Upper lobe of right lung (tissue), 1 donor: Measurements from ENCODE around the gene PAN3. TPM values are rescaled to one million over a fixed set of nuclear protein-coding genes. Genes with fewer than 3 reads are reported as not detected.

Source experiments
- ATAC-seq: fragments of 200-7000 bp; cut with Tn5 transposase; one replicate; pipeline ENCODE4 v1.9.1; 2020; ENCODE audit warnings: mild to moderate bottlenecking, moderate library complexity
- DNase-seq: peaks from one replicate; pipeline ENCODE4 v3.0.0-alpha.2; 2020
- H3K27ac ChIP-seq: fragments of 200-600 bp; one replicate; pipeline ENCODE4 v1.8.0; 2022
- H3K27me3 ChIP-seq: fragments of 200-600 bp; one replicate; pipeline ENCODE4 v1.8.0; 2022; ENCODE audit warnings: mild to moderate bottlenecking
- H3K36me3 ChIP-seq: fragments of 200-600 bp; one replicate; pipeline ENCODE4 v1.8.0; 2022
- H3K4me1 ChIP-seq: fragments of 200-600 bp; one replicate; pipeline ENCODE4 v1.8.0; 2022
- H3K4me3 ChIP-seq: fragments of 200-600 bp; one replicate; pipeline ENCODE4 v1.8.0; 2022; ENCODE audit warnings: mild to moderate bottlenecking
- H3K9me3 ChIP-seq: fragments of 200-600 bp; one replicate; pipeline ENCODE4 v1.8.0; 2022
- intact Hi-C: fragments of 100-400 bp; cut with DNase I; formaldehyde crosslinking; loops from one replicate; pipeline ENCODE4 v1.11.0; 2022
- total RNA-seq: library from RNA; stranded (reverse); fragmentation: NEBNext Ultra II Directional; extraction: Animal tissue kit (Norgen Biotek cat#: 25700); gene quantifications from one replicate; pipeline ENCODE4 v1.2.1, GENCODE V29; 2021
- TF ChIP-seq, protein P1 (sequence below): fragments of 200-600 bp; IDR thresholded peaks from one replicate; pipeline ENCODE4 v1.8.0; 2022; ENCODE audit warnings: antibody characterized with exemption
- donor health status: DM: no; HTN: yes; CAD: no; lungs with severe emphysema.

Gene PAN3
- total RNA-seq, 1 donor from 2014 or later = 34.3 TPM

DNA sequence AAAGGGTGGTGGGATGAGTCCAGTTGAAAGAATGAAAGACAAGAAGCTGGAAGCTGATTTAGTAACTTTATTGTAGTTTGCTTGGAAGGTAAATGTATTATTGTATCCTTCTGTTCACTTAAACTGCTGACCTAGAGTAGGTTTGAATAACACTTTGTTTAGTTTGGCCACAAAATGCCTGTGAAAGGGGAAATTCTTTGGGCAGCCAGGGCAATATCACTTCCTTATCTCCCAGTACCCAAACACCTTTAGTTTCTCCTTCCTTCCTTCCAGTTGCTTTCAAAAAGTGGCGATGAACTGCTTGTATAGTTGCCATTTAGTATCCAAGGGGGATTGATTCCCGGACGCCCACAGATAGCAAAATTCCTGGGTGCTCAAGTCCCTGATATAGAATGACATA is 120.1 kb downstream of the PAN3 start:
- ATAC-seq (no peak), DNase-seq (no peak)
- H3K4me1 ChIP-seq = no peaks in the 10 kb centered on the region
- TF ChIP-seq, protein P1, sequence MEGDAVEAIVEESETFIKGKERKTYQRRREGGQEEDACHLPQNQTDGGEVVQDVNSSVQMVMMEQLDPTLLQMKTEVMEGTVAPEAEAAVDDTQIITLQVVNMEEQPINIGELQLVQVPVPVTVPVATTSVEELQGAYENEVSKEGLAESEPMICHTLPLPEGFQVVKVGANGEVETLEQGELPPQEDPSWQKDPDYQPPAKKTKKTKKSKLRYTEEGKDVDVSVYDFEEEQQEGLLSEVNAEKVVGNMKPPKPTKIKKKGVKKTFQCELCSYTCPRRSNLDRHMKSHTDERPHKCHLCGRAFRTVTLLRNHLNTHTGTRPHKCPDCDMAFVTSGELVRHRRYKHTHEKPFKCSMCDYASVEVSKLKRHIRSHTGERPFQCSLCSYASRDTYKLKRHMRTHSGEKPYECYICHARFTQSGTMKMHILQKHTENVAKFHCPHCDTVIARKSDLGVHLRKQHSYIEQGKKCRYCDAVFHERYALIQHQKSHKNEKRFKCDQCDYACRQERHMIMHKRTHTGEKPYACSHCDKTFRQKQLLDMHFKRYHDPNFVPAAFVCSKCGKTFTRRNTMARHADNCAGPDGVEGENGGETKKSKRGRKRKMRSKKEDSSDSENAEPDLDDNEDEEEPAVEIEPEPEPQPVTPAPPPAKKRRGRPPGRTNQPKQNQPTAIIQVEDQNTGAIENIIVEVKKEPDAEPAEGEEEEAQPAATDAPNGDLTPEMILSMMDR = no peak
- no peaks in the 10 kb centered on the region for H3K27me3 ChIP-seq
- no peak overlapping the region for H3K27ac ChIP-seq
- intact Hi-C loops = no loop called here
- H3K9me3 ChIP-seq = no peaks in the 10 kb centered on the region
- peaks cover 63% of the 10 kb centered on the region for H3K36me3 ChIP-seq
- H3K4me3 ChIP-seq = no peak overlapping the region

DNA sequence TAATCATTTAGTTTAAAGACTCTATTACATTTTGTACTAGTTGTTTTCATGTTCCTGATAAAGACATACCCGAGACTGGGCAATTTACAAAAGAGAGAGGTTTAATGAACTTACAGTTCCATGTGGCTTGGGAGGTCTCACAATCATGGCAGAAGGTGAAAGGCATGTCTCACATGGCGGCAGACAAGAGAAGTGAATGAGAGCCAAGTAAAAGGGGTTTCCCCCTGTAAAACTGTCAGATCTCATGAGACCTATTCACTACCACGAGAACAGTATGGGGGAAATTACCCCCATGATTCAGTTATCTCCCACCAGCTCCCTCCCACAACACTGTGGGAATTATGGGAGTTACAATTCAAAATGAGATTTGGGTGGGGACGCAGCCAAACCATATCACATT is 129.2 kb downstream of the PAN3 start:
- intact Hi-C loops = no loop called here
- no peak overlapping the region for H3K4me3 ChIP-seq
- H3K27ac ChIP-seq = no peak overlapping the region
- H3K36me3 ChIP-seq = peaks cover 68% of the 10 kb centered on the region
- ATAC-seq = no peak
- H3K27me3 ChIP-seq = no peaks in the 10 kb centered on the region
- TF ChIP-seq, protein P1 = no peak
- DNase-seq = no peak
- H3K9me3 ChIP-seq = no peaks in the 10 kb centered on the region
- no peaks in the 10 kb centered on the region for H3K4me1 ChIP-seq

DNA sequence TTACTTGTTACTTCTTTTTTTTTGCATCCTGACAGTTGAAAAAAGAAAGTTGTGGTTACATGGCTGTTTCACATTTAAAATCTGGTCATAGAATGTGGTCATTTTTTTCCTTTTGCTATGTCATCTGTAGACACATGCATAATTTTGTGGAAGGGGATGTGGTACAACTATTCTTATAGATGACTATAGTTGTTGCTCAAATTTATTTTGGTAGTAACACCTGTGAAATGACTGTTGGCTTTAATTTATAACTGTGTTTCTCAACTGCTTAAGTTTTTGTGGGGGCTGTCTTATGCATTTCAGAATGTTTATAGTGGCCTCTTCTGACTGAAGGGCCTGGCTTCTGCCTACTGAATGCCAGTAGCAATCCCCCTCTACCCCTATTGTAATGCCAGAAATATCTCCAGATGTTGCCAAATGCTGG is 130.5 kb downstream of the PAN3 start:
- Histone ChIP-seq H3K27me3 (no peaks in the 10 kb centered on the region), H3K9me3 (no peaks in the 10 kb centered on the region), H3K27ac (no peak overlapping the region), H3K36me3 (peaks cover 64% of the 10 kb centered on the region), H3K4me1 (no peaks in the 10 kb centered on the region), H3K4me3 (no peak overlapping the region)
- TF ChIP-seq, protein P1 = no peak
- DNase-seq (no peak), ATAC-seq (no peak)
- intact Hi-C loops = no loop called here

DNA sequence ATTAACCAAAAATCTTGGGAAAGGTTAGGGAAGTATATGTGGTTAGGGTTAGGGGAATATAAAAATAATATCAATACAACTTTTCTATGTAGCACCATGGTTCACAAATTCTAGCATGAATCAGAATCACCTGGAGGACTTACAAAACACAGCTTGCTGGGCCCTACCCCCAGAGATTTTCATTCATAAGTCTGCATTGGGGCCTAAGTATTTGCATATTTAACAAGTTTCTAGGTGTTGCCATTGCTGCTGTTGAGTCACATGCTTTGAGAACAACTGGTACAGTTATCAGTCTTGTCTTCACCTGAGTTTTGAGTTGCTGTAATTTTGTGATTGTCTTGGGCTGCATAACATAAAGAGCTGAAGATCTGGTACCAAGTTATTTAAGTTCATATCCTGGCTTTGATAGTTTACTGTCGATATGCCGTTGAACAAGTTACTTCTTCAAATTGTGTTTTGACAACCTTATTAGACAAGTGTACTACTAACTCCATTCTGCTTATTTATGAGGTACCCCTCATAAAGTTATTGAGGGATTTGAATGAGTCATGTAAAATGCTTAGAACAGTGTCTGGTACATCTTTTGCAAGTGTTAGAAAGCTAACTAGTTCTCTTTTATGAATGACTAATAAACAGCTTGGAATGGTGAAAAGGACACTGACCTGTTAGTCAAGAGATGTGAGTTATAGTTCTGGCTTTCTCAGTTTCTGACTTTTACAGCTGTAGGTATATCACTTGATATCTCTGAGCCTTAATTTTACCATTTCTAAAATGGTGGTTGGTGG is 132.9 kb downstream of the PAN3 start:
- no peaks in the 10 kb centered on the region for H3K27me3 ChIP-seq
- no peaks in the 10 kb centered on the region for H3K9me3 ChIP-seq
- no peak for ATAC-seq
- no peak overlapping the region for H3K4me3 ChIP-seq
- no peak overlapping the region for H3K27ac ChIP-seq
- no peak for DNase-seq
- TF ChIP-seq, protein P1 = no peak
- intact Hi-C loops = no loop called here
- H3K36me3 ChIP-seq = peaks cover 61% of the 10 kb centered on the region
- H3K4me1 ChIP-seq = no peaks in the 10 kb centered on the region

DNA sequence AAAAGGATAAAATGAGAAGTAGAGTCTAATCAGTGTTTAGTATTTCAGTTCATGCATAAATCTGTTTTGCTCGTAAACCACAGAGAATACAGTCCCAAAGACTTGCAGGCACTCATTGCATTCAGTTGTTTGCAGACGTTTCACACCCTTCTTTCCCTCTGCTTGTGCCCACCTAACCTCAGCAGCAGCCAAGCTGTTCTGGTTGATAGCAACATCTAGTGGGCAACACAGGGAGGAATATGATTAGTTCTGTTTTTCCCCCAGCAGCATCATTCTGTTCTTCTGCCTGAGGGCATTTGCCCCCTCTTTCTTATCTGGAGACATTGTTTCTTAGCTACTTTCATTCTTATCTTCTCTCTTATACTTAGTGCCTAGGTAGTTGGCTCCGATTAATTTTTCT is 135.6 kb downstream of the PAN3 start:
- H3K27ac ChIP-seq = no peak overlapping the region
- no peaks in the 10 kb centered on the region for H3K4me1 ChIP-seq
- no peaks in the 10 kb centered on the region for H3K27me3 ChIP-seq
- H3K4me3 ChIP-seq = no peak overlapping the region
- TF ChIP-seq, protein P1 = no peak
- intact Hi-C loops = no loop called here
- ATAC-seq (no peak), DNase-seq (no peak)
- no peaks in the 10 kb centered on the region for H3K9me3 ChIP-seq
- peaks cover 57% of the 10 kb centered on the region for H3K36me3 ChIP-seq
